Body of pancreas (tissue), 4 donors: Measurements from ENCODE around the gene KCNJ10.

Experiments used
- POLR2A ChIP-seq, 3 donors: fragments of 450-650 bp; IDR thresholded peaks; one replicate each; pipeline ENCODE4 v1.6.1; 2016; ENCODE audit warnings: antibody characterized with exemption in 3 of 3, mild to moderate bottlenecking in 2 of 3
- TF ChIP-seq, protein P1 (sequence below), 7 experiments: fragments of 450-650 bp in 4 of 7; fragments of 200-600 bp in 3 of 7; sonication (generic) in 3 of 7; IDR thresholded peaks; one replicate each; pipeline ENCODE4 v1.5.1; 2016 to 2019; ENCODE audit warnings: antibody characterized with exemption in 7 of 7

DNA sequence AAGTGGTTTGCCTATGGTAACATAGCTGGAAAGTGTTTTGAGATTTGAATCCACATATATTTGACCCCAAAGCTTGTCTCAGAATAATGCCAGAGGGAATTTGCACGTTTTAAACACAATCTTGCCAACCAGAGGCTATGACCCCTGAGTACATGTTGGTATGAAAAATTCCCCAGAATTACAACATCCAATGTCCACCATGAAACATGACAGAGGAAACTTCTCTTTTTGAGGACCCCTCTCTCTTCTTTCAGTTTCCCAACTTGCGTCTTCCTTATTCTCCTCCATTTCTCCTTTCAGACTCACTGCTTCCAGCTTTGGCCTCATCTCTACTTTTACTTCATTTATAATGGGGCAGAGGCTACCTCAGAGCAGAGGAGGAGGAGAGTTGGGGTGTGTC, 5.9 kb upstream of the KCNJ10 start:
- TF ChIP-seq, protein P1, sequence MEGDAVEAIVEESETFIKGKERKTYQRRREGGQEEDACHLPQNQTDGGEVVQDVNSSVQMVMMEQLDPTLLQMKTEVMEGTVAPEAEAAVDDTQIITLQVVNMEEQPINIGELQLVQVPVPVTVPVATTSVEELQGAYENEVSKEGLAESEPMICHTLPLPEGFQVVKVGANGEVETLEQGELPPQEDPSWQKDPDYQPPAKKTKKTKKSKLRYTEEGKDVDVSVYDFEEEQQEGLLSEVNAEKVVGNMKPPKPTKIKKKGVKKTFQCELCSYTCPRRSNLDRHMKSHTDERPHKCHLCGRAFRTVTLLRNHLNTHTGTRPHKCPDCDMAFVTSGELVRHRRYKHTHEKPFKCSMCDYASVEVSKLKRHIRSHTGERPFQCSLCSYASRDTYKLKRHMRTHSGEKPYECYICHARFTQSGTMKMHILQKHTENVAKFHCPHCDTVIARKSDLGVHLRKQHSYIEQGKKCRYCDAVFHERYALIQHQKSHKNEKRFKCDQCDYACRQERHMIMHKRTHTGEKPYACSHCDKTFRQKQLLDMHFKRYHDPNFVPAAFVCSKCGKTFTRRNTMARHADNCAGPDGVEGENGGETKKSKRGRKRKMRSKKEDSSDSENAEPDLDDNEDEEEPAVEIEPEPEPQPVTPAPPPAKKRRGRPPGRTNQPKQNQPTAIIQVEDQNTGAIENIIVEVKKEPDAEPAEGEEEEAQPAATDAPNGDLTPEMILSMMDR (IDR thresholded peaks at IDR 0.05) = no peak
- no peak for TF ChIP-seq POLR2A (IDR thresholded peaks at IDR 0.05)
